ENCODE data around the gene SUSD4. TPM values are rescaled to one million over a fixed set of nuclear protein-coding genes. Genes with fewer than 3 reads are reported as not detected.

Gene SUSD4
- total RNA-seq, 3 donors from 2014 or later: 0.43 to 0.79 (median 0.77) TPM

DNA sequence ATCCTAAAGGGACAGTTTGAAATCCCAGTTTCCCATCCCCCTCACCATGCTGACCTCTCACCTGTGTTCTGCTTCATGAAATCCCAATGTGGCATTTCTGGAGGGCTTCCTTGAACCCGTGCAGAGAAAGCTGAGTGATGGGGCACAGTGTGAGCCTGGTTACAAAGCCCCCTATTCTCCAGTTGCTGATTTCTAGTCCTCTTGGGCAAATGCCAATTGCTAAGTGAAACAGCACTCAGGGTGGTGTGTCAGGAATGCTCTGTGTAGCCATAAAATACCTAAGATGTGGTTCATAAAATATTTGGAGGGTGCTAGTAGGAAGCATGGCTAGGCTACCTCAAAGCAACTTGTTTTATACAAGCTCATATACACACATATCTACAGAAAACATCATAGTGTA, 32.0 kb downstream of the SUSD4 start:
- H3K9me3 ChIP-seq: no peaks in the 10 kb centered on the region
- ATAC-seq (no peak), DNase-seq (no peak)
- H3K4me1 ChIP-seq (ENCODE audit: low read depth): no peaks in the 10 kb centered on the region
- no peak overlapping the region for H3K4me3 ChIP-seq
- intact Hi-C loops (cut with DNase I, micrococcal nuclease): no loop called here
- H3K36me3 ChIP-seq (ENCODE audit: low read depth): no peaks in the 10 kb centered on the region
- no peak for TF ChIP-seq CTCF (IDR thresholded peaks at IDR 0.05)

- no peak for TF ChIP-seq CTCF (IDR thresholded peaks at IDR 0.05)
- DNase-seq (no peak), ATAC-seq (no peak)
- intact Hi-C loops (cut with DNase I, micrococcal nuclease): no loop called here
- Histone ChIP-seq H3K4me1 (ENCODE audit: low read depth) (no peaks in the 10 kb centered on the region), H3K9me3 (no peaks in the 10 kb centered on the region), H3K4me3 (no peak overlapping the region), H3K36me3 (ENCODE audit: low read depth) (no peaks in the 10 kb centered on the region)
Observed at GRCh38 chr1:223331301-223331700, 32.7 kb downstream of the SUSD4 start.

DNA sequence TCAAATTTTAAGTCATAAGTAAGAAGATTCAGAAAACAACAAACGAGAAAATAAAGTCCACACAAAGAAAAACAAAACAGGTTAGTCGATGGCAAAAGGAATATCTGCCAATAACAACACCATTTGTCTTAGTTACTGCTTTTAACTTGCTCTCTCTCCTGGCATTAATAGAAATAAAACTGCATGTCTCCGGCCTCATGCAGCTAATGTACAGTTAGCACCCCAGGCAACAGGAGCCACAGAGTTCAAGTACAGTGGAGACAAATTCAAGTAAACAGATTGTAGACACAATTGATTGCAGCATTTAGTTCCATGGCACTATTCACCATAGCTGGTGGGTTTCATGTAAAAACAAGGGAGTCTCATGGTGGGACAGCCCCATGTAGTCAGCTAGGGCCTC, 33.5 kb downstream of the SUSD4 start:
- no peaks in the 10 kb centered on the region for H3K36me3 ChIP-seq (ENCODE audit: low read depth)
- H3K4me3 ChIP-seq: no peak overlapping the region
- no peaks in the 10 kb centered on the region for H3K9me3 ChIP-seq
- H3K4me1 ChIP-seq (ENCODE audit: low read depth): no peaks in the 10 kb centered on the region
- no peak for TF ChIP-seq CTCF (IDR thresholded peaks at IDR 0.05)
- intact Hi-C loops (cut with DNase I, micrococcal nuclease): no loop called here
- DNase-seq: no peak
- ATAC-seq: no peak

DNA sequence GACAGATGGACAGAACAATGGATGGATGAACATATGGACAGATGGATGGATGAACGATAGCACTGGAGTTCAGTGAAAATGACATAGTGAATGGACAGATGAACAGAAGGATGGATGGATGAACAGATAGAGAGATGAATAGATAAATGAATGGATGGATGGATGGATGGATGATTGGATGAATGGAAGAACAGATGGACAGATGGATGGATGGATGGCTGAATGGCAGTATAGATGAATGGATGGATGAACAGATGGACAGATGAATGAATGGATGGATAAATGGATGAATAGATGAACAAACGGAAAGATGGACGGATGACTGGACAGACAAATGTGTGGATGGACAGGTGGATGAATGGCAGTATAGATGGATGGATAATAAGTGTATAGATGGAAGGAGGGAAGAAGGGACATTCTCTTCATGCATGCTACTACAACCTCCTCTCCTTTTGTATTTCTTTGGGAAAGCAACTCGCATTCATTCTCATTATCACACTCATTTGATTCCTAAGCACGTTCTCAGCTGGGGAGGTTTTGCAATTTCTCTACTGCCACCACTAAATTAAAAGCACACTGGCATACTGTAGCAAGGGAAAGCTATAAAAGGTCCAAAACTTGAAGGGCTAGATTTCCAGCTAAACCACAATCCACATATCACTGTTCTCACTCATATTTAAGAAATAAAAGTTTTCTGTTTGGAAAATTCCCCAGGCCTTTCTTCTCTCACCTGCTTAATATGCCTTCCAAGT, 34.1 kb downstream of the SUSD4 start:
- intact Hi-C loops (cut with DNase I, micrococcal nuclease): no loop called here
- ATAC-seq (no peak), DNase-seq (no peak)
- TF ChIP-seq CTCF (IDR thresholded peaks at IDR 0.05): no peak
- no peaks in the 10 kb centered on the region for H3K4me1 ChIP-seq (ENCODE audit: low read depth)
- H3K4me3 ChIP-seq: no peak overlapping the region
- no peaks in the 10 kb centered on the region for H3K9me3 ChIP-seq
- no peaks in the 10 kb centered on the region for H3K36me3 ChIP-seq (ENCODE audit: low read depth)

DNA sequence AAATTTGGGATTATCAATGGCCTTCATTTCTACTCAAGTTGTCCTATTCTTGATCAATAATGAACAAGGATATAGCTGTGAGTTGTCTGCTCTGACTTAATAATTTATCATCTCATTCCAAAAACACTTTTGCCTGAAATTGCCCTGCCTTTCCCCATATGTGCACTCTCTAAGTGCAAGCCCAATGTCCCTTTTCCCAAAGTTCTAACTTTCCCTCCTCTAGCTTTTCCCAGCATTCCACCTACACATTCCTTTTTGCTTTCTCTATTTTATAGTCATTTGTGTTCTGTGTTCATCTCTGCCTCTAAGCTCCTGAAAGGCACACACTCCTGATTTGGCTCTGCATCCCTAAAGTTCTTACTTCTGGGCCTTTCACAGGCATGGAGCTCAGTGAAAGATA, 34.7 kb downstream of the SUSD4 start:
- no peak for TF ChIP-seq CTCF (IDR thresholded peaks at IDR 0.05)
- intact Hi-C loops (cut with DNase I, micrococcal nuclease): no loop called here
- ATAC-seq: no peak
- Histone ChIP-seq H3K4me3 (no peak overlapping the region), H3K9me3 (no peaks in the 10 kb centered on the region), H3K36me3 (ENCODE audit: low read depth) (no peaks in the 10 kb centered on the region), H3K4me1 (ENCODE audit: low read depth) (no peaks in the 10 kb centered on the region)
- DNase-seq: no peak

DNA sequence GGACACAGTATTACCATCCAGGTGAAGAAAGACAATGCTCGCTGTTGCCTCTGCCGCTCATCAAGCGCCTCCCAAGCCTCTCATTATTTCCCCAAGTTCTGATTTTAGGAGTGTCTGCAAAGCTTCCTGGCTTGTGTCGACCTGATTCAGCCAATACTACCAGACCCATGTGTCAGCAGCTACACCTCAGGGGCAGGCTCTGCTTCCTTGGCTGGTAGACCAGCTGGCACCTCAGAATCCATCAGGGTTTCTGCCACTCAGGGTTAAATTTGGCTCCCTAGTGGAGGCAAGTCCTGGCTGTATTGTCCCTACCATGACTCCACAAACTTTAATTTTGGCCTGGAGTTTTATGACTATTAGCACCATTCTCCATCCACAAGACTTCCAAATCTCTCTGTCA, 35.4 kb downstream of the SUSD4 start:
- no peak for DNase-seq
- TF ChIP-seq CTCF (IDR thresholded peaks at IDR 0.05): no peak
- intact Hi-C loops (cut with DNase I, micrococcal nuclease): no loop called here
- no peaks in the 10 kb centered on the region for H3K36me3 ChIP-seq (ENCODE audit: low read depth)
- no peaks in the 10 kb centered on the region for H3K4me1 ChIP-seq (ENCODE audit: low read depth)
- ATAC-seq: no peak
- no peaks in the 10 kb centered on the region for H3K9me3 ChIP-seq
- no peak overlapping the region for H3K4me3 ChIP-seq
